Hematopoietic multipotent progenitor cell treated with erythropoietin and hydrocortisone succinate and interleukin-3 and kit ligand, for 17 days (in vitro differentiated cells): Measurements from ENCODE around the gene H2BK1.

Experiments used
- DNase-seq: peaks from one replicate; pipeline ENCODE4 v3.0.0-alpha.2; 2015; ENCODE audit warnings: low spot score

The H2BK1 gene

GRCh38 chr7:151232091-151232916 lies 22.0 kb upstream of the H2BK1 start, which contains the start of gene CHPF2:
Gene CHPF2, plus strand, starts transcription at chr7:151232483. Its CDS starts 1,529 bp downstream, at chr7:151234012.
- DNase-seq: peak; percentile 88

DNA sequence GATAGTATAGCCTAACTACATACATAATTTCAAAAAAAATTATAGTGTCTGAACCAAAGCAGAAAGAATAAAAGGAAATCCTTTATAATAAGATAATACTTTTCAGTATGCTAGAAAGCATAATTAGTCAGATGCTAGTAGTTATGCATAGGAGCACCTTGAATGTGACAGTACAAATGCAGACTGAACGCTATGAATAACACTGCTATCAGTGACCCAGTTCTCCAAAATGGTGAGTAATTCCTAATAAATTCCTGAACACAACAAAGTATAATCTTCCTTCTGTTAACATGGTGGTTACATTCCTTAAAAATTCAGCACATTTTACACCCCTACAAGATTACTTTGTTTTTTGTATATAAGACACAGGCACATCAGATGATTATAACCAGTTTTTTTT lies 20.8 kb upstream of the H2BK1 start:
- no peak for DNase-seq

- no peak for DNase-seq
These were observed 19.0 kb upstream of the H2BK1 start for GRCh38 chr7:151229249-151229648.

DNA sequence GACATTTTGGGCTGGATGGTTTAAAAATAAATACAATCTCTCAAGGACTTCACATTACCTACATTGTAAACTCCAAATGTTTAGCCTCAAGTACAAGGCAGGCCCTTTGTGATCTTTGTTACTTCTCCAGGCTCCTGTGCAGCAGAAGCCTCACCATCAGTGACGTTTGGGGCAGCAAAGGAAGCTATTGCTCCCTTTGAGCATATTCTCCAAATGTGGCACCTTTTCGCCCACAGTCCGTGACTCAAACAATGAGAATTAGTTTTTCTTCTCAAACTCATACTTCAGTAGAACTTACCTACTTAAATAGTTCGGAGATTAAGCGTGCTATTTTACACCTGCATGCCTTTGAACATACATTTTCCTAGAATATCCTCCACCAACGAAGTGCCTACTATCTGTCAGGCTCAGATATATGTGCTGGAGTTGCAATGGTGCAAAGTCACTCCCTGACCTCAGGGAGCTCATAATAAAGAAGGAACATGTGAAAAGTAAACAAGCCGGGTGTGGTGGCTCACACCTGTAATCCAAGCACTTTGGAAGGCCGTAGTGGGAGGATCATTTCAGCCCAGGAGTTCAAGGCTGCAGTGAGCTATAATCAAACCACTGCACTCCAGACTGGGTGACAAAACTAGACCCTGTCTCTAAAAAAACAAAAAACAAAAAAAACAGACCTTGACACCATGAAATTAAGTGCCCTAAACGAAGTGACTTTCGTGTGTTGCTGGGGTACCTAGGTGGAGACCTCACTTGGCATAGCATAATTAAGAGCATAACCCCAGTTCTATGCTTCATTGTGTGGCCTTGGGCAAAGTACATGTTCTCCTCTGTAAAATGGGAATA lies 18.0 kb upstream of the H2BK1 start:
- peak; percentile 25 for DNase-seq

GRCh38 chr7:151226875-151227782 lies 16.8 kb upstream of the H2BK1 start, which contains the start of gene ABCF2:
Gene ABCF2, minus strand, starts transcription at chr7:151227205. Its CDS starts 747 bp downstream, at chr7:151226458.
- DNase-seq: peak; percentile 95

GRCh38 chr7:151226560-151226874 lies 16.2 kb upstream of the H2BK1 start:
- no peak for DNase-seq

DNA sequence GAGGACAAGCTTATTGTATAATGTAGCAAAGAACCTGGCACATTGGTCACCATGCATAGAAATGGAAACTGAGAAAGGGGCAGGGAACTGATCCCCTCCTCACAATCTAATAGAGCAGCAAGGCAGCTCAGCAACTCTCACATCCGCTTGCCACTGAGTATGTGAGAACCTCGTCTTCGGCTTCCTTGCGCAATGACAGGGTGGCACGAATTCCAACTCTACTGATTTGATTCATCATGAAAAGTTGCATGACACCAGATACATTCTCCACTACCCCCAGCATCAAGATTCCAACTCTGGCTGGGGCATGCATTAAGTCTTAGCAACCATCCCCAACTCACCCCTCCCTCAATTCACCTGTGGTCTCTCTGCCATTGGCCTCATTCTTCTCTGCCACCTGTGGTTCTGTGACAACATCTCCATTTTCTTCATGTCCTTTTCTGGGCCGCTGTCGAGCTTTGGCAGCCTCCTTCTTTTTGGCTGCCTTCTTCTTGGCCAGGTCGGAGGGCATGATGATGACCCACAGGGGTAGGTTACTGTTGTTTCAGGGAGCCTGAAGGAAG lies 15.7 kb upstream of the H2BK1 start:
- DNase-seq: no peak

DNA sequence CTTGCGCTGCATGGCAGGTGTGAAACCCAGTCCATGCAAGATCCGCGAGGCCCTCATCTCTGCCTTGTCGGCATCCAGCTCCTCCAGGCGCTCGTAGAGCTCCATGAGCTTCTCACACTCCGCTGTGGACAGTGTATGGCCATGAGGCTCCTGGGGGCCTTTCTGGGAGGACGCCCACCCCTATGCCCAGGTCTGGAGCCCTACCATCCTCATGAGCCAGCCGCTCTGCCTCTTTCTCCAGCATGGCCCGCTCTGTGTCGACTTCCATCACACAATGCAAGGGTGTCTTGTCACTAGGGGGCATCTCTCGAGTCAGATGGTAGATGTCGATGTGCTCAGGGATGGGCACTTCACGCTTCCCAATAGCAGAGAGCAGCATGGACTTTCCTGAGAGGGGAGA lies 13.4 kb upstream of the H2BK1 start:
- DNase-seq: no peak

DNA sequence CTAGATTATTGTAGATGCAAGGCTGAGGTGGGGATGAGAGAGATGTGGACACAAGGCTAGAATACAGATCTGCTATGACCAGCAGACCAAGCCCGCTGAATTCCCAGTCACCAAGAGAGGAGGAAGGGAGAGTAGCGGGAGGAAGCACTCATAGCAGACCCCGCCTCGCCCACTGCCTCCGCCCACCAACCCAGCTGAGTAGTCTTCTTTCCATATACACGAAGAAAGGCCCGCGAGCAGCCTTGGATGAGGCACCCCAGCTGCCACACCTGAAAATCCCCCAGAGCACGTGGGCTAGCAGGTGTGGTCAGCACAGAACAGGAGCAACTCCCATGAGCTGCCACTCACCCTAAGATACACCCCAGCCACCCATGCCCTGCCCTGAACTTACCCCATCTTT lies 7.9 kb upstream of the H2BK1 start:
- DNase-seq: no peak

DNA sequence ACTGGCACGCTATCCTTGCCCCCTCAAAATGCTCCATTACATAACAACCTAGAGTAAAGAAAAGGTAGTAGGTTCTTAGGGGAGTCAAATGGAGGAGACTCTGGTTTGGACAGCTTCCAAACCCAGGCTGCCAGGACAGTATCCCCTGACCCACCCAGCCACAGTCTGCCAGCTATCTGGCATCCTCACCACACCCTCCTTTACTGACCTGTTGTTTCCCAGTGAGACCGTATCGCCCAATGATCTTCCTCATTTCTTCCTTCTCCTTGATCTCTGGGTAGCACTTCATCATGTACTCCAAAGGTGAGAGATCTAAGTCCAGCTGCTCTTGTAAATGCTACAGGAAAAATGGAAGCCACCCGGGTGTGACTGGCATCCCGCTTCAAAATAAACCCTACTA lies 5.1 kb upstream of the H2BK1 start:
- no peak for DNase-seq

DNA sequence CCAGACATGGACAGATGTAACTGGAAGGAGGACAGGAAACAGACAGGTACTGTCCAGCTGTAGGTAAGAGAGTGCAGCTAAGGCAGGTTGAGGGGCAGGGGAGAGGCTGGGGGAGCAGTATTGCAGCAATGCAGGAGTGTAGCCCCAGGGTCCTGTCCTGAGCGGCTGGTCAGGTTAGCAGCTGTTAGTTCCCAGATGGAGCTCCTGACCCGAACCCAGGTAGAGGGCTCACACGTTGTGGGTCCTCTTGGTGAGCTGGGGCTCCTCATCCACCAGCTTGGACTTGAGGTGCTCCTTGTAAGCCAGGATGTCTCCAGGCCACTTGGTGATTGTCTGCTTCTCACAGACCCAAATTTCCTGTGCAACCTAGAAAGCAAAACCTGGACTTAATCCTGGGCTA lies 3.5 kb upstream of the H2BK1 start:
- no peak for DNase-seq

DNA sequence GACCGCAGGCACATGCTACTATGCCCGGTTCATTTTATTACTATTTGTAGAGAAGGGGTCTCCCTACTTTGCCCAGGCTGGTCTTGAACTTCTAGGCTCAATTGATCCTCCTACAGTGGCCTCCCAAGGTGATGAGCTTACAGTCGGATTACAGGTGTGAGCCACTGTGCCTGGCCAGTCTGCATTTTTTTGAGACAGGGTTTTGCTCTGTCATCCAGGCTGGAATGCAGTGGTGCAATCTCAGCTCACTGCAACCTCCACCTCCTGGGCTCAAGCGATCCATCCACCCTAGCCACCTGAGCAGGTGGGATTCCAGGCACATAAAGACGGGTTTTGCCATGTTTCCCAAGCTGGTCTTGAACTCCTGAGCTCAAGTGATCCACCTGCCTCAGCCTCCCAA lies 2.3 kb upstream of the H2BK1 start:
- DNase-seq: no peak

DNA sequence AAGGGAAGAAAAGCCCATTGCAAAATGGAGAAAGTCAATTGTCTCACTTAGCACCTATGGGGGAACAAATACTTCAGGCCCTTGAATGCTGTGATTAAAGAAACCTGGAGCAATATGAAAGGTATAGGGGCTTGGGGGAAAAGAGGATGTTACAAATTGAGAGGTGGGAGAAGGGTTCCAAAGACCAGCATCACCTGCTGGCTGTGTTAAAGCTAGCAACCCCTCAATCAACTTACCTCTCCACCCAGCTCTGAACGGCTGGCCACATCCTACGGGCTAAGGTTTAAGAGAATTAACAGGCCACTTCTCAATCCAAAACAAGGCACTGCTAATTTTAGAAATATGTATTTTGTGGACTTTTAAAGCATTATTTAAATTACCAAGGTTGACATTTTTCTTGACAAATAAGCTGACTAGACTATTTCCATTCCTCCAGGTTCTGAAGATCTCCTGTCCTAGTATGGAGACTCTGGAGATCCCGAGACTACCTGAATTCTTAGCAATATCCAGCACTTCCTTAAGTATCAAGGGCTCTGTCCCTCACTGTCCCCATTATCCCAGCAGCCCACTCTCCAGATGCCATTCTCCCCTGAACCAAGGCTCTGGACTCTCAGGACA lies 976 bp upstream of the H2BK1 start:
- DNase-seq: no peak

- DNase-seq: no peak
These were observed 700 bp downstream of the H2BK1 start for GRCh38 chr7:151209588-151209987.

DNA sequence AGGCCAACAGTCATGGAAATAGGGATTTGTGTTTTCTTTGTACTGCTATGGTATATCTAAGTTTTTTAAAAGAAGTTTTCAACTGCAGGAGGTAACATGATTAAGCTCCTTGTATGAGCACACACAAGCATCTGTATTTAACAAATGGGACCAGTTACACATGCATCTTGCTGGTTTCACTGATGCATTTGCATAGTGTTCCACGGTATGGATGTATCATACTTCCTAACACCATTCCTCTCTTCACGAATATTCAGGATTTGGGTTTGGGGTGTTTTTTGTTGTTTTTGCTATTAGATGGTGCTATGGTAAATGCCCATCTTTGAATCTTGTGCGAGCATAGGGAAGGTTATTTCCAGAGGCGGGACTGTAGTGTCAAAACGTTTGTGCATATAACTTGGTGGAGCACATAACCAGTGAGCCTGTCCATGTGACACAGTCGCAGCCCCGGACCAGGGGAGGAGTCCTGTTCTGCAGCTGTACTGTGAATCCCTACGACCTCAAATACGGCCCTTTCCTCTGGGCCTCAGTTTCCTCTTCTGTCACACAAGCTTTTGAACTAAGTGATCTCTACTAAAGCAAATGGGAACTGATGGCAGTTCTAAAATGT lies 1.9 kb downstream of the H2BK1 start:
- no peak for DNase-seq

GRCh38 chr7:151207804-151208203 lies 2.5 kb downstream of the H2BK1 start:
- DNase-seq: no peak

DNA sequence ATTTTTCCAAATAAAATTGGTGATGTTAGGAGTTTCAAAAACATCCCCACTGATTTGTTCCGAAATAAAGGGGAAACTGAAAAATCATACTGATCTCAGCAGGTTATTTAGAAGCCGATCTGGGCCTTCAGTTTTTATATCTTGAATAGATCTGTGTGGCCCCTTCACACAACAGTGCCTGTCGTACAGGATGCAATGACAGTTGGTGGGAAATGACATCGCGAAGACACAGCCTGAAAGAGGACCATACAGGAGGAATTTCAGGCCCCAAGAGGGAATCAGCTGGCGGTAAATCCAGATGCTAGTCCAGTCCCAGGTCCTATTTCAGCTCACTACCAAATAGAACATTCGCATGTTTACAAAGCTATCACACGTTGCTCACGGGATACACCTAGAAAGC lies 3.0 kb downstream of the H2BK1 start:
- no peak for DNase-seq

GRCh38 chr7:151206914-151207313 lies 3.4 kb downstream of the H2BK1 start:
- no peak for DNase-seq

DNA sequence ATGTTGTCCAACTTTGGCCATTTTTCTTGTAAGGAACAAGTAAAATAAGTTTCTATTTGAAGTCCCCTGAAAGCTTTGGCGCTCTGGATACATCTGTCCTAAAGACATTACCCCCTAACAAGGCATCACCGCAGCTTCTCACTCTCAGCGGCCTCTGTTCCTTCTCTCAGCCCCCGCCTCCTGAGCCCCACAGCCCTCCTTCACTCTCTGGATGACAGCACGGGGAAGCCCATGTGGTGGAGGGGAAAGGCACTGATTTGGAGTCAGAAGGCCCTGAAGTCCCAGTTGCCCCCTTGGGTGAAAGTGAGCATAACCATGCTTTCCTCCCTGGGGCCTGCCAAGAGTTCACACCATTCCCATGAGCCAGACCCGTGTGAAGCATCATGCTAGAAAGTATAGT lies 4.6 kb downstream of the H2BK1 start:
- no peak for DNase-seq

DNA sequence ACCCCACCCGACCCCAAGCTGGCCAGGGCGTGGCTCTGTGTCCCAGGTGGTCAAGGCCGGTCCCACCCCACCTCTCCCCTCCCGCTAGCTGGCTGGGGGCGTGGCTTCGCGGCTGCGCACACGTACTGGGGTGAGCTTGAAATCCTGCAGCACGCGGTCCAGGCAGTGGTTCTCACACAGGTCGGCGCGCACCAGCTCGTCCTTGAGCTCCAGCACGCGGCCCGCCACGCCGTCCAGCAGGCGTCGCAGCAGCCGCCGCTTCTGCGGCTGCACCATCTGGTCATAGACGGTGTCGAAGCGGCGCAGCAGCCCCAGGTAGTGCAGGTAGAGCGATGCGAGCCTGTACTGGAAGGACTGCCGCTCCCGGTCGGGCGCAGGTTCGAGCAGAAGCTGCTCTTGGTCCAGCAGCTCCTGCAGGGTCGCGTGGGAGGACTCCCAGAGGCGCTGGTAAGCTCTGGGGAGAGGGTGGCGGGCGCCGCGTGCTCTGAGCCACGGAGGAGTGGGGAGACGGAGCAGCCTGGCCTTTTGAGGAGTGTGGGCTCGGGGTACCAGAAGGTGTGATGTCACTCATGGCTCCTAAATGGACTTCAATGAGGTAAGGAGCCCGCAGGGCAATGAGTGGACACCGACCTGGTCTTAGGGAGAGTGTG lies 5.8 kb downstream of the H2BK1 start:
- no peak for DNase-seq
